Sigmoid colon (tissue), 4 donors: ENCODE results near the gene CETN3.

Source experiments
- POLR2AphosphoS5 ChIP-seq, 4 donors: sonication (generic); formaldehyde crosslinking; IDR thresholded peaks; one replicate each; pipeline ENCODE4 v1.6.1; 2017; ENCODE audit warnings: antibody characterized with exemption in 4 of 4
- TF ChIP-seq, protein P1 (sequence below), 4 experiments: fragments of 450-650 bp in 3 of 4; fragments of 200-600 bp in 1 of 4; IDR thresholded peaks; one replicate each; pipeline ENCODE4 v1.5.1; 2016 to 2019; ENCODE audit warnings: antibody characterized with exemption in 4 of 4, mild to moderate bottlenecking in 3 of 4, moderate library complexity in 2 of 4

DNA sequence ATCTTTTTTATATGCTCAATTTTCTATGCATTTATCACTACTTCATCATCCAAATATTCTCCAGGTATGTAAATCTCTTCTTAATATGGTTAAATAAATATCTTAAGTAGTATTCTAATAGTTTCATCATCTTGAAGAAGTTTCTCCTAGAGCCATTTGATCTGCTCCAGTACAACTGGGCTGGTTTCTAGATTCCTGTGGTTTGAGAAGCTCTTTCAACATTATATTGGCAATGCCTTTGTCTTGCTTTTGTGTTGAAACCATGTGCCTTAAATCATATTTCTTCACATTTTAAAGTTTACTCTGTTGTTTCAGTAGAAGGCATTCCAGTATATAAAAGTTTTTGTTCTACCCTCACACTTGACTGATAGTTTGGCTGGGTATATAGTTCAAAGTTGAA lies 37.4 kb upstream of the CETN3 start:
- no peak for TF ChIP-seq POLR2AphosphoS5 (IDR thresholded peaks at IDR 0.05)
- TF ChIP-seq, protein P1, sequence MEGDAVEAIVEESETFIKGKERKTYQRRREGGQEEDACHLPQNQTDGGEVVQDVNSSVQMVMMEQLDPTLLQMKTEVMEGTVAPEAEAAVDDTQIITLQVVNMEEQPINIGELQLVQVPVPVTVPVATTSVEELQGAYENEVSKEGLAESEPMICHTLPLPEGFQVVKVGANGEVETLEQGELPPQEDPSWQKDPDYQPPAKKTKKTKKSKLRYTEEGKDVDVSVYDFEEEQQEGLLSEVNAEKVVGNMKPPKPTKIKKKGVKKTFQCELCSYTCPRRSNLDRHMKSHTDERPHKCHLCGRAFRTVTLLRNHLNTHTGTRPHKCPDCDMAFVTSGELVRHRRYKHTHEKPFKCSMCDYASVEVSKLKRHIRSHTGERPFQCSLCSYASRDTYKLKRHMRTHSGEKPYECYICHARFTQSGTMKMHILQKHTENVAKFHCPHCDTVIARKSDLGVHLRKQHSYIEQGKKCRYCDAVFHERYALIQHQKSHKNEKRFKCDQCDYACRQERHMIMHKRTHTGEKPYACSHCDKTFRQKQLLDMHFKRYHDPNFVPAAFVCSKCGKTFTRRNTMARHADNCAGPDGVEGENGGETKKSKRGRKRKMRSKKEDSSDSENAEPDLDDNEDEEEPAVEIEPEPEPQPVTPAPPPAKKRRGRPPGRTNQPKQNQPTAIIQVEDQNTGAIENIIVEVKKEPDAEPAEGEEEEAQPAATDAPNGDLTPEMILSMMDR (IDR thresholded peaks at IDR 0.05) = no peak
